Testis (tissue), 2 donors: ENCODE measurements around the gene SSX2IP.

Experiments
- POLR2A ChIP-seq: fragments of 450-650 bp; IDR thresholded peaks from one replicate; pipeline ENCODE4 v1.6.1; 2017; ENCODE audit warnings: antibody characterized with exemption, mild to moderate bottlenecking, moderate library complexity
- TF ChIP-seq, protein P1 (sequence below), 3 experiments: fragments of 450-650 bp in 2 of 3; fragments of 200-600 bp in 1 of 3; sonication (generic) in 1 of 3; IDR thresholded peaks; one replicate each; pipeline ENCODE4 v1.5.1; 2016 to 2019; ENCODE audit warnings: antibody characterized with exemption in 3 of 3, mild to moderate bottlenecking in 2 of 3, moderate library complexity in 1 of 3

DNA sequence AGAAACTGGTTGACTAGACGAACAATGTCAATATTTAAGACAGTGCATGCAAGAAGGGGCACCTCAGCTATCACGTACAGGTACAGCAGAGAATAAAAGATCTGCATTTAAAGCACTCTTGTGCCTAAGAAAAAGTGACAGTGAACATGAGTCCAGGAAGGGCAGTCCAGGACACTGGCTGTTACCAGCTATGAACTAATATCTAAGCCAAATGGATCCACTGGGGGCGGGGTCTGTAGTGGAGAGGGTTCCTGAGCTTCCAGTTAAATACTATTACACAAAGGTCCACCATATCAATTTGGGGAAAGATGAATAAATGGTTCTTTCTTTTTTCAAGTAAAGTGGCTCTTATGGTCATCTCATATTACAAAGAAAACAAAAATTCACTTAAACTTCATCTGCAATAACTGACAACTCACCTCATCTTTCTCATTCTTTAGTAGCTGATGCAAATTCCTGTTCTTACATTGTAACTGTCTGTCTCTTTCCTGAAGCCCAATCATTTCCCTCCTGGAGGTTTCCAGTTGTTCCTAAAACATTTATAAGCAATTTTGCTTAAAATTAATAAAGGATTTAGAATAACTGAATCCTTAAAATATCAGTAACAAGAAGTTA is 24.5 kb downstream of the SSX2IP start:
- TF ChIP-seq, protein P1, sequence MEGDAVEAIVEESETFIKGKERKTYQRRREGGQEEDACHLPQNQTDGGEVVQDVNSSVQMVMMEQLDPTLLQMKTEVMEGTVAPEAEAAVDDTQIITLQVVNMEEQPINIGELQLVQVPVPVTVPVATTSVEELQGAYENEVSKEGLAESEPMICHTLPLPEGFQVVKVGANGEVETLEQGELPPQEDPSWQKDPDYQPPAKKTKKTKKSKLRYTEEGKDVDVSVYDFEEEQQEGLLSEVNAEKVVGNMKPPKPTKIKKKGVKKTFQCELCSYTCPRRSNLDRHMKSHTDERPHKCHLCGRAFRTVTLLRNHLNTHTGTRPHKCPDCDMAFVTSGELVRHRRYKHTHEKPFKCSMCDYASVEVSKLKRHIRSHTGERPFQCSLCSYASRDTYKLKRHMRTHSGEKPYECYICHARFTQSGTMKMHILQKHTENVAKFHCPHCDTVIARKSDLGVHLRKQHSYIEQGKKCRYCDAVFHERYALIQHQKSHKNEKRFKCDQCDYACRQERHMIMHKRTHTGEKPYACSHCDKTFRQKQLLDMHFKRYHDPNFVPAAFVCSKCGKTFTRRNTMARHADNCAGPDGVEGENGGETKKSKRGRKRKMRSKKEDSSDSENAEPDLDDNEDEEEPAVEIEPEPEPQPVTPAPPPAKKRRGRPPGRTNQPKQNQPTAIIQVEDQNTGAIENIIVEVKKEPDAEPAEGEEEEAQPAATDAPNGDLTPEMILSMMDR (IDR thresholded peaks at IDR 0.05) = no peak
- no peak for TF ChIP-seq POLR2A
